Posterior cingulate gyrus (tissue), 11 donors: Measurements from ENCODE around the gene PRDM16.
"Not testable (repeated sequence)": the region's sequence is repeated elsewhere in the genome, so short reads cannot be mapped to it uniquely, and the experiment has no call there.

Experiments used
- DNase-seq, 10 donors: peaks; one replicate each; pipeline versions ENCODE4 v3.0.0 to v3.0.0-alpha.2; 2020 to 2021; ENCODE audit warnings: mixed read lengths in 3 of 10
- intact Hi-C: fragments of 100-400 bp; cut with DNase I; formaldehyde crosslinking; loops from one replicate; pipeline ENCODE4 v1.15.1; 2023

Gene PRDM16

DNA sequence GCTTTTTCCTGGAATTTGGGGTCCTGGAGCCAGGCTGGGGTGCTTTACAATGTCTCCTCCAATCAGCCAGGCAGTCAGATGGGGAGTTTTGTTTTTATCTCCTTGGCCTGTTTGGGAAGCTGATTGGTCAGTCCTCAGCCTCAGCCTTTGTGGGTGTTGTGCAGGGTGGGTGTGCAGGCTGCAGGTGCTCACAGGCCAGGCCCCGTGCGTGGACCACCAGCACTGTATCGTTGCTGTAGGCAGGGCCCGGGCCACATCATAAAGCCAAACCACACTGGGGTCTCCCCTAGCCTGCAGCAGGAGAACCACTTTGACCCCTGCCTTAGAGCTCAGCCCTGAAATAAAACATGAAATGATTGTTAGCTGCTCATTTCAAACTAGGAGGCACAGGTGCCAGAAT is 8.6 kb downstream of the PRDM16 start:
- intact Hi-C loops, result no loop called here
- no peak for DNase-seq

- DNase-seq, result no peak
- intact Hi-C loops, result no loop called here
Observed at GRCh38 chr1:3078430-3078861, 9.4 kb downstream of the PRDM16 start.

GRCh38 chr1:3078871-3079270 is 9.9 kb downstream of the PRDM16 start:
- DNase-seq, result no peak
- intact Hi-C loops, result no loop called here

GRCh38 chr1:3079381-3080052 is 10.5 kb downstream of the PRDM16 start:
- intact Hi-C loops, result no loop called here
- no peak for DNase-seq

DNA sequence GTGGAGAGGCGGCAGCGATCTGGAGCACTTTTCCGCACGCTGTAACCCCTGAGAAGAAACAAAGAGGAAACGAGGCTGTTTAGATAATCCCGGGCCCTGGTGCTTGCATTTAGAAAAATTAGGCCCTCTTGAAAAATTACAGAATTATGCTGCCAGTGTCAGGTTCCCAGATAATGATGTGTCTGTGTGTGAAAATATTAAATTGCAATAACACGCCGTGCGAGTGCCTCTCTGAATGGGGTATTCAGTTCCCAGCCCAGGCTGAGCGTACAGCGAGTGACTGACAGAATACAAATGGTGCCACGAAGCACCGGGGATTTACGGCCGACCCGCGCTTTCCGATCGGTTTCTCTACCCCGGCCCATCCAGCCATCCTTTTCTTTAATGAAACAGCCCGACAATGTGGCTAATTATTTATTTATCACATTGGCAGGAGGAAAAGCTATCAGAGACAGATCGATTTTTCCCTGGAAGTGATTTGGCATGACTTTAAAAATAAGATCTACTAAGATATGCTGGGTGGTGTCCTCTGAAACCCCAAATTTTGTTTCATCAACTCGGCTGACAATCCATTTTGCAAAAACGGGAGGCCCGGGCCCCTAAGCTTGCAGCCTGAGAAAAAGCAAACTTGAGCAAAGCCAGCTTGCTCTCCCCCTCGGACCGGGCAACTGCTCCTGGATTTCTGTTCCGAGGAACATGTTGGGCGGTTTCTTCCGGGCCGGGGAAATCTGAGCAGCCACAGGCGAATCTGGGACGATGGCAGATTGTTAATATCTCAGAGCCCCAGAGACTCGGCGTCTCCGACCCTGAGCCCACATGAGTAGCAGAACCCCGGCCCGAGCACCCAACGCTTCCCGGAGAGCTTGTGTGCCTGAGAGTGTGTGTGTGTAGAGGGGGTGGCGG is 11.3 kb downstream of the PRDM16 start:
- DNase-seq, result no peak
- intact Hi-C loops, result no loop called here

DNA sequence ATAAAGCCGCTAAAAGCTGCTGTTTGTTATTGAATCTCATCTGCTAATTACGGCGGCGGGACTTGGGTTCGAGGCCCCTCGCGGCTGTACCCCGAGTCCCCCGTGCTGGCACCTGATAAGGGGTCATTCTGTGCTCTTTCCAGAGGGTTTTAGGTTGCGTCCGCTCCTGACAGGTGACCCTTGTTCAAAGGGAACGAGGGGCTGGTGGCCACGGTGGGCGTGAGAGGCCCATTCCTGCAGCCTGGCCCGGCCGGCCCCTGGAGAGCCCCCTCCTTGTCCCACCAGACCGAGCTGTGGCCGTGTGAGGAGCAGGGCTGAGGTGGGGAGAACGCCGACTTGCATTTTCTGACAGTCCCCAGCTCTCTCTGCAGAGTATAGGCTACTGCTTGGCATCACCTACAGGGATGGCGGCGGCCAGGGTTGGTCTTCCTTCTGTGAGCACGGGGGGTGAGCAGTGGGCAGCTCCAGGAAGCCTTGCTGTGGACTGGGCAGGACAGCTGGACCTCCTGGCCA is 12.2 kb downstream of the PRDM16 start:
- intact Hi-C loops, result no loop called here
- no peak for DNase-seq

GRCh38 chr1:3082051-3082450 is 13.0 kb downstream of the PRDM16 start:
- DNase-seq, result no peak
- intact Hi-C loops, result no loop called here

DNA sequence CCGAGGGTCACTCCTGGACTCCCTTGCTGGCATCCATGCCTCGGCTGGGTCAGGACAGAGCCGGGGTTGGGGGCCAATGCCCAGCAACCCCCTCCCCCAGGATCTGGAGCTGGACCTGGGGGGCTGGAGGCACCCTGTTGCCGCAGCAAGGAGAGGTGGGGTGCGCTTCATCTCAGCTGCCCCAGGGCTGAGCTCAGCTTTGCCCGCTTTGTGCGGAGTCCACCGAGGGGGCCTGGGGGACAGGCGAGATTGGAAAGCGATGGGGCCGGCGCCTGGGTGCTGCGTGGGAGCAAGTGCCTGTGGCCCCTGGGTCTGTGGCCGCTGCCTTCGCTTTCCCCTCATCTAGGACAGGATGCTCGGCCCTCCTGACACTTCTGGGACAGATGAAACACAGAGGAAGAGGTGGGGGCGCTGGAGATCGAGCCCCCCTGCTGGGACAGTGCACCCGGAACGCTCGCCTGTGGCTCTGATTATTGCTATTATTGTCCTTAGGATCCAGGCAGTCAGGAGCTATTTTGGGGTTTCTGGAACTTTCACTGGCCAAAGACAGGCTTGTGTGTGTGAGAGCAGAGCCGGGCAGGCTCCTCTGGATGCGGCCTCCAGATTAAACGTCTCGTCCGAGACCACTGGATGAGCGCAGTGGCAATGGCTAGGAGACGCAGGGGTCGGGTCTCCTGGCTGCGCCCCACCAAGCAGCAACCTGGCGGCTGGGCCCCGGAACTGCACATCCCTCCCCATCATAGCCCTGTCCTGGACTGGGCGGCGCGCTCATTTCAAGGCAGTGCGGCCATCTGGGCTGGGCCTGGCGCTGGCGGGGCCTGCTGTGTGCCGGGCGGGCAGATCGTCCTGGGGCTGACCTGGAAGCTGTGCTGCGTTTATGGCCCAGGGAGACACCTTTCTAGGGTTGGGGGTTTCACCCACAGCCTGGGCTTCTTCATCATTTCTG is 13.8 kb downstream of the PRDM16 start:
- no peak for DNase-seq
- intact Hi-C loops, result no loop called here

DNA sequence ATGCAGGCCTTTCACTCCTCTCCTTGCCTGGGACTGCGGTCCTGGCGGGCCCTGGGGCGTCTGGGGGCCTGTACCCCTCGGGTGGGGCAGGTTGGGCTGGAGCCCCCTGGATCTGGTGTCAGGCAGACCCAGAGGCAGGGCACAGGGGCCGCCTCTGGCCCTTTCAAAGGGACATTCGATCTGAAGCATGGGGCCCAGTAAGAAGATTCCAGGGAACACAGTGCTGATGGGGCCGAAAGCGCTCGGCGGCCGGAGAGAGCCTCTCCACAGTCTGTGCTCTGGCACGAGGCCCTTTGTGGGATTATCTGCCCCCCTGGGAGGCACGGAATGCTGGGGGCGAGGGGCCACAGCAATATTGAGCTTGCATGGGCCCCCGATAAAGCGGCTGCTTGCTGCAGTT is 15.2 kb downstream of the PRDM16 start:
- no peak for DNase-seq
- intact Hi-C loops, result no loop called here

- intact Hi-C loops, result no loop called here
- no peak for DNase-seq
Observed at GRCh38 chr1:3084726-3085125, 15.7 kb downstream of the PRDM16 start.

DNA sequence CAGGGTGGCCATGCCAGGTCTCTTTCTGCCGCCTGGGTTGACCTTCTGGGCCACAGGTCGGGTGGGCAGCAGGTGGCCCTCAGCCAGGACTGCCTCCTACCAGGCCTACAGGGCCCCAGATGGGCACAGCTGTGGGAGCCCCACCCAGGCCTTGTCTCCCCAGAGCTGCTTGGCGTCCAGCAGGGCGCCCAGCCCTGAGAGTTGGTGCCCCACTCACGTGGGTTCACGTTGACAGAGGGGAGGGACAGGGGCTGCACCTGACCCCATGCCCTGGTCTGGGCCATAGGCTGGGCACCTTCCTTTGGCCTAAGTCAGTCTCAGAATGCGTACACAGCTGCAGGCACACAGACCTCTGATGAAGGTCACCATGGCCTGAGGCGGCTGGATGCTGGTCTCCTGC is 16.7 kb downstream of the PRDM16 start:
- no peak for DNase-seq
- intact Hi-C loops, result no loop called here

DNA sequence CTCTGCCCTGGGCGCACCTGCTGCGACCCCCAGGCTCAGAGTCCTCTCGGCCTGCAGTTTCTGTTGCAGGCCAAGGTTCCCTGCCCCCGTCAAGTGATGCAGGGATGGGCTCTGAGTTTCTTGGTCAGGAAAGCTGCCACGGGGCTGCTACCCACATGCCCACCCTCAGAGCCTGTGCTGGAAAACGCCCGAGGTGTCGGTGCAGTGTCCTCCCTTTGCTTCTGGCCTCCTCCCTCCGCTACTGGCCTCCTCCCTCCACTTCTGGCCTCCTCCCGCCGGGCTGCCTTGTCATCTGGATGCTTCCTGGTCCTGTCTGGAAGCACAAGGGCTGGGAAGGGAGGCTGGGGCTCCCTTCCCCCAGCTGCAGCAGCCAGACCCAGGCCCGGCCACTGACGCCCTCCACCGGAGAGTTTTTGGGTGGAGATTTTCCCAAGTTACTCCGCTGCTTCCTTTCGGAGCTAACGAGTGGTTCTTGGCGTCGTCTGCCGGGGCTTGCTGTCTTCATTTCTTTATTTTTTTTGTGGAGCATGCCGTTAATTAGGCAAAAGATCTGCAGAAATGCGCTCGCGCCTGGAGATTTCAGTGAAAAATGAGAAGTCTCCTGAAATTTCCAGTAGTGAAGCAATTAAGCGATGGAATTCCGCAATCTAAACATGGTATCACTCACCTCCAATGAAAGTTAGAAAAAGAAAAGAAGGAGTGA is 17.4 kb downstream of the PRDM16 start:
- intact Hi-C loops, result no loop called here
- no peak for DNase-seq

DNA sequence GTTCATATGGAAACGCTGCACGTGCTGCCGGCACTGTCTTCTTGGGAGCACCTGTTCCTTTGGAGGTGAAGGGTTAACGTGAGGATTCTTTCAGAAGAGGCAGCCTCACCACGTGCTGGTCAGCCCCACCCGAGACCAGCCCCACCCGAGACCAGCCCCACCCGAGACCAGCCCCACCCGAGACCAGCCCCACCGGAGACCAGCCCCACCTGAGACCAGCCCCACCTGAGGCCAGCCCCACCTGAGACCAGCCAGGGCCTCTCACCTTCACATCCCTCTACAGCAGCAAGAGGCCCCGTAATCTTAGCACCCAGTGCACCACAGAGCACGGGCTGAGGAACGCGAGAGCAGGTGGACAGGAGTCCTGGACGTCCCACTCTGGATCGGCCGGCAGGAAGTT is 18.0 kb downstream of the PRDM16 start:
- intact Hi-C loops, result no loop called here
- DNase-seq, result no peak

DNA sequence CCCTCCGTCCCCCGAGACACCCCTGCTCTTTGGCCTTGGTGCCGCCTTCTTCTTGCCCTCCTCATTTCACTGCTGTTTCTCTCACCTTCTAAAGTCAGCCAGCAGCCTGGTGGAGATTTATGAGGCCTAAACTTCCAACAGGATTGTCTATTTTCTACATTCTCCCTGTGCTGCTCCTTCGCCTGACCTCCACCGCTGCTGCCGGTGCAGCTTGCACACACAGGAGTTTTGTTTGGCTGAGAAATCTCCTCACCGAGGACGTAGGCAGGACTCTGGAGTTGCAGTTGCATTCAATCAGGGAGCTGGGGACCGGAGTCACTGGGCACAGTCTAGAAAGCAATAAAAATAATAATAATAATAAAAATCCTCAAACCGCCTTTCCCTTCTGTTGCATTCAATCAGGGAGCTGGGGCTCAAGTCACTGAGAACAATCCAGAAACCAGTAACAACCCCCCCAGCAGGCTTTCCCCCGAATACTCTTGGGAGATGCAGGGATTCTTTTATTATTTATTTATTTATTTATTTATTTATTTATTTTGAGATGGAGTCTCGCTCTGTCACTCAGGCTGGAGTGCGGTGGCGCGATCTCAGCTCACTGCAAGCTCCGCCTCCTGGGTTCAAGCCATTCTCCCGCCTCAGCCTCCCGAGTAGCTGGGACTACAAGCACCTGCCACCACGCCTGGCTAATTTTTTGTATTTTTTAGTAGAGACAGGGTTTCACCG is 19.1 kb downstream of the PRDM16 start:
- DNase-seq, intact Hi-C loops: not testable (repeated sequence)

- intact Hi-C loops, result no loop called here
- no peak for DNase-seq
Observed at GRCh38 chr1:3089490-3089889, 20.5 kb downstream of the PRDM16 start.

DNA sequence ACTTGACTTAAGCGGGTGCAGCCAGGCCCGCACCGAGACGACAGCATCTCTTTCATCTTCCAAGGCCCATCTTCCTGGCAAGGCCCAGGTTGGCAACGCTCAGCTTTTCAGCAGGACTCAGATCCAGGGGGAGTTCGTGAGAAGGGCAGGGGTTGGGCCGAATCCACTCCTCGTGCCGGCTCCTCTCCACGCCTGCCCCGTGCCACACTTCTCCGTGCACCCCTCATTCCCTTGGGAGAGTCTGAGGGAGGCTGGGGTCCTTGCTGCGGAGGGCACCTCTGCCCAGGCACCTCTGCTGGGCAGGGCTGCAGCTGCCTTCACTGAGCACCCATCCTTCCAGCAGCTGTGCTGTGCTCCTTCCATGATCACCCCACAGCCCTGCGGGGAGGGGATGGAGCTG is 22.3 kb downstream of the PRDM16 start:
- intact Hi-C loops, result no loop called here
- DNase-seq, result no peak

DNA sequence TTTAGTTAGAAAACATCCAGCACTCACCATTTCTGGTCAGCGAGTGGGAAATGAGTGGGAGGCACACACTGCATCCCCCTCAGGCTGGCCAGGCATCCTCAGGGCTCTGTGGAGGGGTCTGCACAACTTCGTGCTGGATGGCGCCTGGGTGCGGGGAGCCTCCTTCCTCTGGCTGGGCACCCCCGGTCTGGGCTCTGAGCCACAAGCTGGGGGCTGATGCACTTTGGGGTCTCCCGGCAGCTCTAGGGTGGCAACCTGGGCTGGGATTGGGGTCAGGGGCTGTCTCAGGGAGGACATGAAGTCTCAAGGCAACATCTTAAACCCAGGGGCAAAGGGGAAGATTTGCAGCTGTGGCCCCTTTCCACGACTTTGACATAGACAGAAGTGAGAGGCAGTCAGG is 23.5 kb downstream of the PRDM16 start:
- DNase-seq, result no peak
- intact Hi-C loops, result no loop called here

- DNase-seq, result no peak
- intact Hi-C loops, result no loop called here
Observed at GRCh38 chr1:3093898-3094626, 25.1 kb downstream of the PRDM16 start.
